ENCODE data around the gene B4GALT6.

The B4GALT6 gene

GRCh38 chr18:31596081-31596872, 88.1 kb downstream of the B4GALT6 start:
- no peak for DNase-seq (ENCODE audit: low read depth in 2 of 2, low spot score in 1 of 2)

GRCh38 chr18:31595121-31595771, 89.1 kb downstream of the B4GALT6 start:
- DNase-seq (ENCODE audit: low read depth in 2 of 2, low spot score in 1 of 2), result no peak

GRCh38 chr18:31592506-31593157, 91.7 kb downstream of the B4GALT6 start:
- DNase-seq (ENCODE audit: low read depth in 2 of 2, low spot score in 1 of 2), result no peak

- no peak for DNase-seq (ENCODE audit: low read depth in 2 of 2, low spot score in 1 of 2)
Measured at GRCh38 chr18:31591628-31592027, 92.8 kb downstream of the B4GALT6 start, which contains the start of gene TTR. Gene TTR, plus strand, starts transcription at chr18:31591877. Its CDS starts 26 bp downstream, at chr18:31591903.

GRCh38 chr18:31591113-31591512, 93.3 kb downstream of the B4GALT6 start:
- DNase-seq (ENCODE audit: low read depth in 2 of 2, low spot score in 1 of 2), result no peak

GRCh38 chr18:31590570-31590969, 93.8 kb downstream of the B4GALT6 start:
- DNase-seq (ENCODE audit: low read depth in 2 of 2, low spot score in 1 of 2), result no peak

- DNase-seq (ENCODE audit: low read depth in 2 of 2, low spot score in 1 of 2), result no peak
Measured at GRCh38 chr18:31587529-31587928, 96.9 kb downstream of the B4GALT6 start.

- no peak for DNase-seq (ENCODE audit: low read depth in 2 of 2, low spot score in 1 of 2)
Measured at GRCh38 chr18:31586616-31587015, 97.8 kb downstream of the B4GALT6 start.

- no peak for DNase-seq (ENCODE audit: low read depth in 2 of 2, low spot score in 1 of 2)
Measured at GRCh38 chr18:31585991-31586390, 98.4 kb downstream of the B4GALT6 start.

- DNase-seq (ENCODE audit: low read depth in 2 of 2, low spot score in 1 of 2), result no peak
Measured at GRCh38 chr18:31583185-31583854, 101.1 kb downstream of the B4GALT6 start.

- DNase-seq (ENCODE audit: low read depth in 2 of 2, low spot score in 1 of 2), result no peak
Measured at GRCh38 chr18:31581498-31582197, 102.7 kb downstream of the B4GALT6 start.

GRCh38 chr18:31579375-31579774, 105.0 kb downstream of the B4GALT6 start:
- DNase-seq (ENCODE audit: low read depth in 2 of 2, low spot score in 1 of 2), result no peak

- DNase-seq (ENCODE audit: low read depth in 2 of 2, low spot score in 1 of 2), result no peak
Measured at GRCh38 chr18:31578126-31578525, 106.3 kb downstream of the B4GALT6 start.

GRCh38 chr18:31577195-31577594, 107.2 kb downstream of the B4GALT6 start:
- no peak for DNase-seq (ENCODE audit: low read depth in 2 of 2, low spot score in 1 of 2)

GRCh38 chr18:31576670-31577069, 107.7 kb downstream of the B4GALT6 start:
- DNase-seq (ENCODE audit: low read depth in 2 of 2, low spot score in 1 of 2), result no peak

GRCh38 chr18:31575515-31576257, 108.7 kb downstream of the B4GALT6 start:
- no peak for DNase-seq (ENCODE audit: low read depth in 2 of 2, low spot score in 1 of 2)

GRCh38 chr18:31574359-31574758, 110.0 kb downstream of the B4GALT6 start:
- no peak for DNase-seq (ENCODE audit: low read depth in 2 of 2, low spot score in 1 of 2)

Data from stimulated activated CD8-positive, alpha-beta memory T cell treated with anti-CD3 and anti-CD28 coated beads, Interleukin-4, amount 100 ng/mL, for 1 hour (primary cell).